ENCODE results near the gene NIPA2. TPM values are rescaled to one million over a fixed set of nuclear protein-coding genes. Genes with fewer than 3 reads are reported as not detected.
A peak's percentile ranks its signal among the peaks of the same experiment; 100 is the strongest.

NIPA2 gene
- total RNA-seq, 2 experiments from 2014 or later = 42.2 to 47.9 TPM

GRCh38 chr15:22888120-22888859 is 49.8 kb downstream of the NIPA2 start:
- H3K4me3 Mint-ChIP-seq = no peak overlapping the region
- no peak for ATAC-seq (ENCODE audit: low read depth)
- H3K27me3 Mint-ChIP-seq = no peaks in the 10 kb centered on the region
- H3K4me1 Mint-ChIP-seq = no peaks in the 10 kb centered on the region
- no peaks in the 10 kb centered on the region for H3K9me3 Mint-ChIP-seq
- POLR2A ChIA-PET = interaction anchor here (0.7 kb wide), 1 partner anchor 73 kb away, joined by 4 read pairs; no protein-coding TSS in a partner anchor
- no peak for DNase-seq
- no peaks in the 10 kb centered on the region for H3K36me3 Mint-ChIP-seq
- H3K27ac Mint-ChIP-seq = no peak overlapping the region

GRCh38 chr15:22889146-22889818 is 50.8 kb downstream of the NIPA2 start:
- DNase-seq = no peak
- Mint-ChIP-seq H3K36me3 (no peaks in the 10 kb centered on the region), H3K9me3 (no peaks in the 10 kb centered on the region), H3K27me3 (no peaks in the 10 kb centered on the region), H3K4me1 (no peaks in the 10 kb centered on the region), H3K27ac (no peak overlapping the region), H3K4me3 (no peak overlapping the region)
- POLR2A ChIA-PET = no interaction called here
- ATAC-seq (ENCODE audit: low read depth) = no peak

- Mint-ChIP-seq H3K9me3 (no peaks in the 10 kb centered on the region), H3K4me1 (peaks cover under 1% of the 10 kb centered on the region)
Observed at GRCh38 chr15:22890296-22890695, 51.8 kb downstream of the NIPA2 start.

GRCh38 chr15:22891426-22892210 is 53.2 kb downstream of the NIPA2 start:
- ATAC-seq (ENCODE audit: low read depth) (no peak), DNase-seq (no peak)
- H3K27me3 Mint-ChIP-seq = no peaks in the 10 kb centered on the region
- POLR2A ChIA-PET = no interaction called here
- peaks cover 3% of the 10 kb centered on the region for H3K4me1 Mint-ChIP-seq
- H3K36me3 Mint-ChIP-seq = no peaks in the 10 kb centered on the region
- H3K9me3 Mint-ChIP-seq = no peaks in the 10 kb centered on the region
- no peak overlapping the region for H3K27ac Mint-ChIP-seq
- H3K4me3 Mint-ChIP-seq = no peak overlapping the region

More at GRCh38 chr15:22890296-22890695, 51.8 kb downstream of the NIPA2 start:
- no peak overlapping the region for H3K27ac Mint-ChIP-seq
- no peaks in the 10 kb centered on the region for H3K27me3 Mint-ChIP-seq
- ATAC-seq (ENCODE audit: low read depth) (no peak), DNase-seq (no peak)
- POLR2A ChIA-PET = no interaction called here
- H3K4me3 Mint-ChIP-seq = no peak overlapping the region
- no peaks in the 10 kb centered on the region for H3K36me3 Mint-ChIP-seq

- DNase-seq (no peak), ATAC-seq (ENCODE audit: low read depth) (no peak)
- POLR2A ChIA-PET = no interaction called here
- peaks cover 3% of the 10 kb centered on the region for H3K4me1 Mint-ChIP-seq
- no peaks in the 10 kb centered on the region for H3K27me3 Mint-ChIP-seq
- H3K27ac Mint-ChIP-seq = no peak overlapping the region
- H3K4me3 Mint-ChIP-seq = no peak overlapping the region
- no peaks in the 10 kb centered on the region for H3K36me3 Mint-ChIP-seq
- no peaks in the 10 kb centered on the region for H3K9me3 Mint-ChIP-seq
Observed at GRCh38 chr15:22892333-22892732, 53.9 kb downstream of the NIPA2 start.

GRCh38 chr15:22893081-22893480 is 54.6 kb downstream of the NIPA2 start:
- Mint-ChIP-seq H3K4me3 (no peak overlapping the region), H3K36me3 (no peaks in the 10 kb centered on the region), H3K9me3 (no peaks in the 10 kb centered on the region), H3K27ac (no peak overlapping the region), H3K4me1 (peaks cover 3% of the 10 kb centered on the region), H3K27me3 (no peaks in the 10 kb centered on the region)
- POLR2A ChIA-PET = no interaction called here
- ATAC-seq (ENCODE audit: low read depth) (no peak), DNase-seq (no peak)

- POLR2A ChIA-PET = no interaction called here
Observed at GRCh38 chr15:22893881-22894280, 55.4 kb downstream of the NIPA2 start.

GRCh38 chr15:22895465-22896190 is 57.2 kb downstream of the NIPA2 start:
- ATAC-seq (ENCODE audit: low read depth) (peak; percentile 39), DNase-seq (no peak)
- no peak overlapping the region for H3K4me3 Mint-ChIP-seq
- no peaks in the 10 kb centered on the region for H3K9me3 Mint-ChIP-seq
- peaks cover 2% of the 10 kb centered on the region for H3K36me3 Mint-ChIP-seq
- H3K27ac Mint-ChIP-seq = no peak overlapping the region
- H3K27me3 Mint-ChIP-seq = no peaks in the 10 kb centered on the region
- H3K4me1 Mint-ChIP-seq = peaks cover 3% of the 10 kb centered on the region
- POLR2A ChIA-PET = no interaction called here

More at GRCh38 chr15:22893881-22894280, 55.4 kb downstream of the NIPA2 start:
- Mint-ChIP-seq H3K36me3 (no peaks in the 10 kb centered on the region), H3K4me3 (no peak overlapping the region), H3K27ac (no peak overlapping the region), H3K4me1 (peaks cover 3% of the 10 kb centered on the region), H3K27me3 (no peaks in the 10 kb centered on the region), H3K9me3 (no peaks in the 10 kb centered on the region)
- DNase-seq (no peak), ATAC-seq (ENCODE audit: low read depth) (no peak)

- POLR2A ChIA-PET = no interaction called here
- H3K36me3 Mint-ChIP-seq = peaks cover 2% of the 10 kb centered on the region
- no peaks in the 10 kb centered on the region for H3K27me3 Mint-ChIP-seq
- ATAC-seq (ENCODE audit: low read depth) (no peak), DNase-seq (no peak)
- H3K4me3 Mint-ChIP-seq = no peak overlapping the region
- no peak overlapping the region for H3K27ac Mint-ChIP-seq
- H3K9me3 Mint-ChIP-seq = no peaks in the 10 kb centered on the region
- H3K4me1 Mint-ChIP-seq = no peaks in the 10 kb centered on the region
Observed at GRCh38 chr15:22902046-22902445, 63.6 kb downstream of the NIPA2 start.

- Mint-ChIP-seq H3K4me3 (no peak overlapping the region), H3K9me3 (no peaks in the 10 kb centered on the region), H3K36me3 (peaks cover 2% of the 10 kb centered on the region), H3K27ac (no peak overlapping the region), H3K27me3 (no peaks in the 10 kb centered on the region), H3K4me1 (no peaks in the 10 kb centered on the region)
- ATAC-seq (ENCODE audit: low read depth) (no peak), DNase-seq (no peak)
- POLR2A ChIA-PET = no interaction called here
Observed at GRCh38 chr15:22902578-22902977, 64.1 kb downstream of the NIPA2 start.

- POLR2A ChIA-PET = no interaction called here
- no peaks in the 10 kb centered on the region for H3K9me3 Mint-ChIP-seq
- DNase-seq (no peak), ATAC-seq (ENCODE audit: low read depth) (no peak)
- peaks cover 2% of the 10 kb centered on the region for H3K36me3 Mint-ChIP-seq
- H3K27ac Mint-ChIP-seq = no peak overlapping the region
- no peaks in the 10 kb centered on the region for H3K27me3 Mint-ChIP-seq
- no peaks in the 10 kb centered on the region for H3K4me1 Mint-ChIP-seq
- no peak overlapping the region for H3K4me3 Mint-ChIP-seq
Observed at GRCh38 chr15:22902981-22903380, 64.5 kb downstream of the NIPA2 start.

GRCh38 chr15:22903427-22903826 is 65.0 kb downstream of the NIPA2 start:
- no peaks in the 10 kb centered on the region for H3K9me3 Mint-ChIP-seq
- no peaks in the 10 kb centered on the region for H3K4me1 Mint-ChIP-seq
- H3K27me3 Mint-ChIP-seq = no peaks in the 10 kb centered on the region
- H3K36me3 Mint-ChIP-seq = peaks cover 2% of the 10 kb centered on the region
- ATAC-seq (ENCODE audit: low read depth) (no peak), DNase-seq (no peak)
- no peak overlapping the region for H3K27ac Mint-ChIP-seq
- POLR2A ChIA-PET = no interaction called here
- H3K4me3 Mint-ChIP-seq = no peak overlapping the region

GRCh38 chr15:22903961-22904534 is 65.6 kb downstream of the NIPA2 start:
- H3K9me3 Mint-ChIP-seq = no peaks in the 10 kb centered on the region
- DNase-seq (no peak), ATAC-seq (ENCODE audit: low read depth) (no peak)
- peaks cover 2% of the 10 kb centered on the region for H3K36me3 Mint-ChIP-seq
- H3K4me1 Mint-ChIP-seq = no peaks in the 10 kb centered on the region
- H3K27ac Mint-ChIP-seq = no peak overlapping the region
- no peaks in the 10 kb centered on the region for H3K27me3 Mint-ChIP-seq
- H3K4me3 Mint-ChIP-seq = no peak overlapping the region
- POLR2A ChIA-PET = no interaction called here
